WTC11 (cell line): ENCODE data around the gene TCF7L2.

ENCODE experiments used
- TF ChIP-seq, protein P1 (sequence below): fragments of 200-600 bp; IDR thresholded peaks from 2 replicates; pipeline ENCODE4 v1.8.0; 2022; ENCODE audit warnings: antibody characterized with exemption
- TF ChIP-seq, protein P2 (sequence below): sonication (generic); formaldehyde crosslinking; IDR thresholded peaks from 2 replicates; pipeline ENCODE4 v1.8.0; 2022; ENCODE audit warnings: mild to moderate bottlenecking, missing genetic modification reagents

DNA sequence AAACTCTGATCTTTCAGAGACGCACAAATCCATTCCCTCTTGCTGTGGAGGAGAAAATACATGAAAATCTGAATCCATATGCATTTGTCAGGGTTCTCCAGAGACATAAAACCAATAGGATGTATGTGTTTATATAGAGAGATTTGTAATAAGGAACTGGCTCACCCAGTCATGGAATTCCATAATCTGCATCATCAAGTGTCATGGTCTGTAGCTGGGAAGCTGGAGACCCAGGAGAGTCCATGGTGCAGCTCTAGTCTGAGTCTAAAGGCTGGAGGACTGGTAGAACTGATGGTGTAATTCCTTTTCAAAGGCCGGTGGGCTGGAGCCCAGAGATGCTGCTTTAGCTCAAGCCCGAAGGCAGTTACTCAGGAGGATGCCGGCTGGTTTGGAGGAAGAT lies 134.0 kb downstream of the TCF7L2 start:
- TF ChIP-seq, protein P1, sequence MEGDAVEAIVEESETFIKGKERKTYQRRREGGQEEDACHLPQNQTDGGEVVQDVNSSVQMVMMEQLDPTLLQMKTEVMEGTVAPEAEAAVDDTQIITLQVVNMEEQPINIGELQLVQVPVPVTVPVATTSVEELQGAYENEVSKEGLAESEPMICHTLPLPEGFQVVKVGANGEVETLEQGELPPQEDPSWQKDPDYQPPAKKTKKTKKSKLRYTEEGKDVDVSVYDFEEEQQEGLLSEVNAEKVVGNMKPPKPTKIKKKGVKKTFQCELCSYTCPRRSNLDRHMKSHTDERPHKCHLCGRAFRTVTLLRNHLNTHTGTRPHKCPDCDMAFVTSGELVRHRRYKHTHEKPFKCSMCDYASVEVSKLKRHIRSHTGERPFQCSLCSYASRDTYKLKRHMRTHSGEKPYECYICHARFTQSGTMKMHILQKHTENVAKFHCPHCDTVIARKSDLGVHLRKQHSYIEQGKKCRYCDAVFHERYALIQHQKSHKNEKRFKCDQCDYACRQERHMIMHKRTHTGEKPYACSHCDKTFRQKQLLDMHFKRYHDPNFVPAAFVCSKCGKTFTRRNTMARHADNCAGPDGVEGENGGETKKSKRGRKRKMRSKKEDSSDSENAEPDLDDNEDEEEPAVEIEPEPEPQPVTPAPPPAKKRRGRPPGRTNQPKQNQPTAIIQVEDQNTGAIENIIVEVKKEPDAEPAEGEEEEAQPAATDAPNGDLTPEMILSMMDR, result no peak
- TF ChIP-seq, protein P2, sequence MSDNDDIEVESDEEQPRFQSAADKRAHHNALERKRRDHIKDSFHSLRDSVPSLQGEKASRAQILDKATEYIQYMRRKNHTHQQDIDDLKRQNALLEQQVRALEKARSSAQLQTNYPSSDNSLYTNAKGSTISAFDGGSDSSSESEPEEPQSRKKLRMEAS (CRISPR knock-in tag), result no peak
